ENCODE results near the gene ATOH1.

DNA sequence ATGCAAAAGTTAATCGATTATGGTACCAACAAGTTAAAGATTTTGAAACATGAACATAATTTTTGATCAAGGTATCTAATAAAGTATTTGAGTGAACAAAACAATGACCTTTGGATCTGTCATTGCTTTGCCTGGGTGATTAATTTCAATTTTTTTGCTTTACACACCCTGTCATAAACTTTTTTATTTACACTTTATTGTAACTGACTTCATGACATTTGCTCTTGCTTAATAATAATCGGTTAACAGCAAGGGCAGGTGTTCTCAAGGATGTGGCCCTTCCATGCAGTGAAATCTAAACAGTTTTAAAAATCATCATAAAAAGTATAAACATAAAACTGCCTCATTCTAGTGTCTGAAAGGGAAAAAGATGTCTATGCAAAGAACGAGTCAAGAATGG lies 24.1 kb downstream of the ATOH1 start:
- TF ChIP-seq, protein P1, sequence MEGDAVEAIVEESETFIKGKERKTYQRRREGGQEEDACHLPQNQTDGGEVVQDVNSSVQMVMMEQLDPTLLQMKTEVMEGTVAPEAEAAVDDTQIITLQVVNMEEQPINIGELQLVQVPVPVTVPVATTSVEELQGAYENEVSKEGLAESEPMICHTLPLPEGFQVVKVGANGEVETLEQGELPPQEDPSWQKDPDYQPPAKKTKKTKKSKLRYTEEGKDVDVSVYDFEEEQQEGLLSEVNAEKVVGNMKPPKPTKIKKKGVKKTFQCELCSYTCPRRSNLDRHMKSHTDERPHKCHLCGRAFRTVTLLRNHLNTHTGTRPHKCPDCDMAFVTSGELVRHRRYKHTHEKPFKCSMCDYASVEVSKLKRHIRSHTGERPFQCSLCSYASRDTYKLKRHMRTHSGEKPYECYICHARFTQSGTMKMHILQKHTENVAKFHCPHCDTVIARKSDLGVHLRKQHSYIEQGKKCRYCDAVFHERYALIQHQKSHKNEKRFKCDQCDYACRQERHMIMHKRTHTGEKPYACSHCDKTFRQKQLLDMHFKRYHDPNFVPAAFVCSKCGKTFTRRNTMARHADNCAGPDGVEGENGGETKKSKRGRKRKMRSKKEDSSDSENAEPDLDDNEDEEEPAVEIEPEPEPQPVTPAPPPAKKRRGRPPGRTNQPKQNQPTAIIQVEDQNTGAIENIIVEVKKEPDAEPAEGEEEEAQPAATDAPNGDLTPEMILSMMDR (conservative IDR thresholded peaks at IDR 0.05), result no peak
- TF ChIP-seq EZH2 (IDR thresholded peaks at IDR 0.05; ENCODE audit: low read depth), result no peak
